PC-9 (cell line): ENCODE results near the gene STPG1. TPM values are rescaled to one million over a fixed set of nuclear protein-coding genes. Genes with fewer than 3 reads are reported as not detected.
A peak's percentile ranks its signal among the peaks of the same experiment; 100 is the strongest.

ENCODE experiments used
- BruUV-seq: library from RNA; stranded (reverse); fragments of 400-500 nt; replicated peaks from 2 replicates; lab custom pipeline; 2021; lab: Mats Ljungman, UMichigan
- CTCF ChIA-PET: fragments of 300-600 bp; sonication (Branson Sonifier 250); formaldehyde crosslinking; loops from one replicate; lab custom pipeline; 2022; ENCODE audit warnings: antibody characterized with exemption; lab: Charles Lee
- POLR2A ChIA-PET: fragments of 300-600 bp; sonication (Branson Sonifier 250); formaldehyde crosslinking; loops from one replicate; lab custom pipeline; 2022; ENCODE audit warnings: antibody characterized with exemption; ENCODE audit not compliant: unreplicated experiment; lab: Charles Lee
- DNase-seq, 2 experiments: peaks; one replicate each; pipeline versions ENCODE4 v3.0.0 to v3.0.0-alpha.2; 2015 to 2022; ENCODE audit warnings: mixed read lengths in 1 of 2
- H2AFZ ChIP-seq: fragments of 200-600 bp; sonication (generic); 2 replicates; pipeline ENCODE4 v1.8.1; 2017; ENCODE audit warnings: antibody characterized with exemption
- H3F3A ChIP-seq: fragments of 200-600 bp; sonication (generic); 2 replicates; pipeline ENCODE4 v1.8.1; 2017; ENCODE audit warnings: antibody characterized with exemption, mild to moderate bottlenecking, low read depth; ENCODE audit not compliant: insufficient read depth
- H3K27ac ChIP-seq: fragments of 200-600 bp; sonication (generic); 2 replicates; pipeline ENCODE4 v1.6.1; 2016; ENCODE audit warnings: mixed run types
- H3K27me3 ChIP-seq: fragments of 200-600 bp; sonication (generic); 2 replicates; pipeline ENCODE4 v1.6.1; 2016; ENCODE audit warnings: low read depth, mixed run types; ENCODE audit not compliant: insufficient read depth
- H3K36me3 ChIP-seq: fragments of 200-600 bp; sonication (generic); 2 replicates; pipeline ENCODE4 v1.6.1; 2016; ENCODE audit warnings: low read depth, mixed run types
- H3K4me1 ChIP-seq: fragments of 200-600 bp; sonication (generic); replicated peaks from 2 replicates; pipeline ENCODE4 v1.6.1; 2016; ENCODE audit warnings: mixed run types; ENCODE audit not compliant: insufficient read depth
- H3K4me2 ChIP-seq: fragments of 200-600 bp; sonication (generic); 2 replicates; pipeline ENCODE4 v1.6.1; 2017; ENCODE audit warnings: mixed run types
- H3K4me3 ChIP-seq: fragments of 200-600 bp; sonication (generic); 2 replicates; pipeline ENCODE4 v1.6.1; 2016; ENCODE audit warnings: mixed run types
- H3K79me2 ChIP-seq: fragments of 200-600 bp; sonication (generic); 2 replicates; pipeline ENCODE4 v1.6.1; 2017; ENCODE audit warnings: low read depth, mixed run types
- H3K9me2 ChIP-seq: fragments of 200-600 bp; sonication (generic); 2 replicates; pipeline ENCODE4 v1.8.1; 2017; ENCODE audit warnings: mild to moderate bottlenecking; ENCODE audit not compliant: insufficient read depth
- H3K9me3 ChIP-seq: fragments of 200-600 bp; sonication (generic); 2 replicates; pipeline ENCODE4 v1.8.1; 2016; ENCODE audit warnings: low read depth; ENCODE audit not compliant: insufficient read depth
- H4K20me1 ChIP-seq: fragments of 200-600 bp; sonication (generic); 2 replicates; pipeline ENCODE4 v1.8.1; 2017; ENCODE audit not compliant: insufficient read depth
- EZH2 ChIP-seq: fragments of 200-600 bp; sonication (generic); IDR thresholded peaks from 2 replicates; pipeline ENCODE4 v1.8.0; 2017; ENCODE audit warnings: antibody characterized with exemption, low read depth
- intact Hi-C: fragments of 100-400 bp; cut with micrococcal nuclease; formaldehyde crosslinking; loops from one replicate; pipeline ENCODE4 v1.10.0; 2022; ENCODE audit not compliant: unreplicated experiment
- total RNA-seq: library from RNA; stranded (reverse); gene quantifications from 2 replicates; pipeline ENCODE4 v1.2.3, GENCODE V29; 2021
- TF ChIP-seq, protein P1 (sequence below): fragments of 200-600 bp; sonication (generic); conservative IDR thresholded peaks from 2 replicates; pipeline ENCODE4 v1.6.1; 2017; ENCODE audit warnings: mixed run types, antibody characterized with exemption, mild to moderate bottlenecking, moderate library complexity

Gene STPG1
- total RNA-seq, 1 experiment from 2014 or later, result 11.4 TPM

GRCh38 chr1:24393892-24394291 is 19.7 kb downstream of the STPG1 start:
- H3K36me3 ChIP-seq, result no peaks in the 10 kb centered on the region
- no peak overlapping the region for H3K27ac ChIP-seq
- no peaks in the 10 kb centered on the region for H3K27me3 ChIP-seq
- no peaks in the 10 kb centered on the region for H3K79me2 ChIP-seq
- BruUV-seq, result no TSS peak
- POLR2A ChIA-PET, result no interaction called here
- no peaks in the 10 kb centered on the region for H4K20me1 ChIP-seq
- no peaks in the 10 kb centered on the region for H3K9me2 ChIP-seq
- H3K4me1 ChIP-seq, result peaks cover 8% of the 10 kb centered on the region
- peaks cover 10% of the 10 kb centered on the region for H3F3A ChIP-seq
- no peak overlapping the region for H3K4me2 ChIP-seq
- DNase-seq, result no peak
- intact Hi-C loops, result loop anchor here (5.0 kb wide), 1 partner anchor 852 kb away; no protein-coding TSS in a partner anchor
- H3K9me3 ChIP-seq, result no peaks in the 10 kb centered on the region
- no peak overlapping the region for H2AFZ ChIP-seq
- TF ChIP-seq, protein P1, sequence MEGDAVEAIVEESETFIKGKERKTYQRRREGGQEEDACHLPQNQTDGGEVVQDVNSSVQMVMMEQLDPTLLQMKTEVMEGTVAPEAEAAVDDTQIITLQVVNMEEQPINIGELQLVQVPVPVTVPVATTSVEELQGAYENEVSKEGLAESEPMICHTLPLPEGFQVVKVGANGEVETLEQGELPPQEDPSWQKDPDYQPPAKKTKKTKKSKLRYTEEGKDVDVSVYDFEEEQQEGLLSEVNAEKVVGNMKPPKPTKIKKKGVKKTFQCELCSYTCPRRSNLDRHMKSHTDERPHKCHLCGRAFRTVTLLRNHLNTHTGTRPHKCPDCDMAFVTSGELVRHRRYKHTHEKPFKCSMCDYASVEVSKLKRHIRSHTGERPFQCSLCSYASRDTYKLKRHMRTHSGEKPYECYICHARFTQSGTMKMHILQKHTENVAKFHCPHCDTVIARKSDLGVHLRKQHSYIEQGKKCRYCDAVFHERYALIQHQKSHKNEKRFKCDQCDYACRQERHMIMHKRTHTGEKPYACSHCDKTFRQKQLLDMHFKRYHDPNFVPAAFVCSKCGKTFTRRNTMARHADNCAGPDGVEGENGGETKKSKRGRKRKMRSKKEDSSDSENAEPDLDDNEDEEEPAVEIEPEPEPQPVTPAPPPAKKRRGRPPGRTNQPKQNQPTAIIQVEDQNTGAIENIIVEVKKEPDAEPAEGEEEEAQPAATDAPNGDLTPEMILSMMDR, result no peak
- TF ChIP-seq EZH2, result no peak
- CTCF ChIA-PET, result interaction anchor here (0.6 to 4.2 kb wide), 5 partner anchors 9 to 244 kb away, joined by 3 to 43 read pairs (median 4); no protein-coding TSS in a partner anchor
- H3K4me3 ChIP-seq, result no peak overlapping the region

DNA sequence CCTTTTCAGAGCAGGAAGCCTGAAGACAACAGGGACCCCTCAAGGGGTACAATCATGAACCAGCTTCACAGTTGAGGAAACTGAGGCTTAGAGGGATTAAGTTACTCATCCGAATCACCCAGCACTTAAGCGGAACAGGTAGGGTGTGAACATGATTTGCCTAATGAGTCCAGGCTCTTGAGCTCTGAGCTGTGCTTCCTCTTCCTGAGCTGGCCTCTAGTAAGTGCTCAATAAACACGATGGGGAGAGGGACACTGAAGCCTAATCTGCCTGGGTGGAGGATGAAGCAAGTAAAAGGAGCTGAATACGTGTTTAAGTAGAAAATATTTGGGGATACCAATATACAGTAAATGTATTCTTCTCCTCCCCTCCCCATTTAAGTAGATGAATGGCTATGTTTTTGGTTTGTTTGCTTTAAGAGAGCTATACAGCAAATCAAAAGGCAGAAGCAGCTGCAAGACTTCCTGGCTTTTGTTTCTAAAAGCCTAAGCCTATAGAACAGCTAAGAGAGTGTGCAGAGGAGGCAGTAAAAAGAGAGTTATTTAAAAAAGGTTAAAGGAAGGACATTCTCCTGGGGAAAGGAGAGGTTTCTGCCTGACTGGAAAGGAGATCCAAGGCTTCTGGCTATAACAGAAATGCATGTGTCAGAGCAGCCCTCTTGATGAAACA is 20.5 kb downstream of the STPG1 start:
- no peaks in the 10 kb centered on the region for H3K9me3 ChIP-seq
- ChIA-PET POLR2A (no interaction called here), CTCF (interaction anchor here (0.6 to 4.2 kb wide), 9 partner anchors 10 to 243 kb away, joined by 3 to 43 read pairs (median 5); no protein-coding TSS in a partner anchor)
- no peaks in the 10 kb centered on the region for H3K36me3 ChIP-seq
- no peaks in the 10 kb centered on the region for H3K9me2 ChIP-seq
- BruUV-seq, result no TSS peak
- no peak overlapping the region for H3K27ac ChIP-seq
- H3K4me3 ChIP-seq, result no peak overlapping the region
- no peaks in the 10 kb centered on the region for H4K20me1 ChIP-seq
- no peak overlapping the region for H3K4me2 ChIP-seq
- intact Hi-C loops, result loop anchor here (5.0 kb wide), 1 partner anchor 851 kb away; no protein-coding TSS in a partner anchor
- H3K4me1 ChIP-seq, result peaks cover 8% of the 10 kb centered on the region
- TF ChIP-seq EZH2, result no peak
- TF ChIP-seq, protein P1, result no peak
- DNase-seq, result no peak
- H3K79me2 ChIP-seq, result no peaks in the 10 kb centered on the region
- no peak overlapping the region for H2AFZ ChIP-seq
- no peaks in the 10 kb centered on the region for H3K27me3 ChIP-seq
- peaks cover 10% of the 10 kb centered on the region for H3F3A ChIP-seq

DNA sequence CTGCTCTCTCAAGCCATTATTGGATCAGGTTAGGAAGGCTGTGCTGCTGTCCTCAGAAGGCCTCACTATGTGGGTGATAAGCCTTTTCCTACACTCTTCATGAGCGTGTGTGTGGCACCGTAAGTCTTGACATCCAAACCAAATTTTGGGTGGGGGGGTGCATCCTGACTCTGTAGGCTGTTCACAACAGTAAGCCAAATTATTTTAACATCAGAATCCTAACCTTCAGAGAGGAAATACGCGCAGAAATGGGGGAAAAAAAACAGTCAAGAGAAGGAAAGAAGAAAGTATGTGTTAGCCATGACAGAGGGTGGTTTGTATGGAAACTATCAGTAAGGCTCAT is 21.0 kb downstream of the STPG1 start:
- ChIA-PET CTCF (interaction anchor here (0.6 to 4.2 kb wide), 12 partner anchors 11 to 1532 kb away, joined by 3 to 43 read pairs (median 4); no protein-coding TSS in a partner anchor), POLR2A (no interaction called here)
- H3K9me2 ChIP-seq, result no peaks in the 10 kb centered on the region
- H3K4me1 ChIP-seq, result peaks cover 8% of the 10 kb centered on the region
- no peaks in the 10 kb centered on the region for H3K36me3 ChIP-seq
- H3K9me3 ChIP-seq, result no peaks in the 10 kb centered on the region
- H3K27me3 ChIP-seq, result no peaks in the 10 kb centered on the region
- no peak for DNase-seq
- no peaks in the 10 kb centered on the region for H4K20me1 ChIP-seq
- no peaks in the 10 kb centered on the region for H3K79me2 ChIP-seq
- H3K4me3 ChIP-seq, result no peak overlapping the region
- H3F3A ChIP-seq, result peaks cover 10% of the 10 kb centered on the region
- BruUV-seq, result no TSS peak
- intact Hi-C loops, result loop anchor here (5.0 kb wide), 1 partner anchor 850 kb away; no protein-coding TSS in a partner anchor
- TF ChIP-seq, protein P1, result peak; percentile 21; the same call in 1 of the 2 replicates
- TF ChIP-seq EZH2, result no peak
- no peak overlapping the region for H3K4me2 ChIP-seq
- no peak overlapping the region for H2AFZ ChIP-seq
- no peak overlapping the region for H3K27ac ChIP-seq
